ENCODE measurements around the gene DNAJB5. TPM values are rescaled to one million over a fixed set of nuclear protein-coding genes. Genes with fewer than 3 reads are reported as not detected.
A peak's percentile ranks its signal among the peaks of the same experiment; 100 is the strongest.
"Not testable (repeated sequence)": the region's sequence is repeated elsewhere in the genome, so short reads cannot be mapped to it uniquely, and the experiment has no call there.

The DNAJB5 gene
- total RNA-seq, 2 experiments from 2014 or later: 3.3 to 5.0 TPM

DNA sequence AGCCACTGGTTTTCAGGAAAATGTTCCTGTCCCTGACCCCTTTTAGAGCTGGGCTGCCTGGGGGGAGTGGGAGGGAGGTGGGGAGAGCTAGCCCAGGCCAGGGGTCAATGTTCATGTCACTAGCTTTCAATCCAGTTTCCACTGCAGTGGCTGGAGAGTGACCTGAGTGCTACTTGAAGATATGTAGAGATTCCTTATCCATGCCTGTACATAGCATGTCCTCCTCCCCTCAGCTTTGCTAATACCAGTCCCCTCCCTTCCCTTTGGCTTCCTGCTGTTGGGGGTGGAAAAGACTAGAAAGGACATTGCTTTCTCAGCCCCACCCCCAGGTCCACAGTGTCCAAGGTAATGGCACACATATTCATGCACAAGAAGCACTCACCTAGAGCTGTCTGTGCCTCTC is 7.8 kb downstream of the DNAJB5 start:
- no peak for ATAC-seq (ENCODE audit: low read depth)

DNA sequence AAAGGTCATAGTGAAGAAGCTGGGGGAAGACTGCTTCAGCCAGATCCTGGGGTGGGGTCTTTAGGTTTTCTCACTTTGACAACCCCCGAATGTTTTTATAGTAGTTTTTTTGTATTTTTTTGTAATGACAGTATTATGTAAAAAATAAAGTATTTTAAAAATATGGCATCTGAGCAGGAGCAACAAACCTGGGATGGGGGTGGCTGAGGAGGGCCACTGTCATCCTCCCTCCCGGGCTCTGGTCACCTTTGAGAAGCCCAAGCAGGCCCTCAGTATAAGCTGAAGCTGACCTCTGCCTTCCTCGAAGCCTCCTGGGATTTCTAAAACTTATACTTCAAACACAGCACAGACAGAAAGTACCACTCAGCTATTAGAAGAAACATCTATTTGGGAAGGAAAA is 8.7 kb downstream of the DNAJB5 start:
- DNase-seq (no peak), ATAC-seq (ENCODE audit: low read depth) (no peak)
- no peaks in the 10 kb centered on the region for H3K9me3 Mint-ChIP-seq
- POLR2A ChIA-PET: interaction anchor here (0.7 to 1.0 kb wide), 2 partner anchors 98 to 145 kb away, joined by 3 read pairs; no protein-coding TSS in a partner anchor
- no peak overlapping the region for H3K4me3 Mint-ChIP-seq
- no peaks in the 10 kb centered on the region for H3K27me3 Mint-ChIP-seq
- H3K27ac Mint-ChIP-seq: no peak overlapping the region
- peaks cover 7% of the 10 kb centered on the region for H3K4me1 Mint-ChIP-seq
- peaks cover 4% of the 10 kb centered on the region for H3K36me3 Mint-ChIP-seq

More for the DNA sequence above, 7.8 kb downstream of the DNAJB5 start:
- Mint-ChIP-seq H3K27ac (no peak overlapping the region), H3K4me3 (no peak overlapping the region), H3K9me3 (no peaks in the 10 kb centered on the region), H3K4me1 (peaks cover 4% of the 10 kb centered on the region), H3K36me3 (peaks cover 4% of the 10 kb centered on the region), H3K27me3 (no peaks in the 10 kb centered on the region)
- DNase-seq: no peak
- POLR2A ChIA-PET: interaction anchor here (1.0 kb wide), 1 partner anchor 97 kb away, joined by 3 read pairs; no protein-coding TSS in a partner anchor

DNA sequence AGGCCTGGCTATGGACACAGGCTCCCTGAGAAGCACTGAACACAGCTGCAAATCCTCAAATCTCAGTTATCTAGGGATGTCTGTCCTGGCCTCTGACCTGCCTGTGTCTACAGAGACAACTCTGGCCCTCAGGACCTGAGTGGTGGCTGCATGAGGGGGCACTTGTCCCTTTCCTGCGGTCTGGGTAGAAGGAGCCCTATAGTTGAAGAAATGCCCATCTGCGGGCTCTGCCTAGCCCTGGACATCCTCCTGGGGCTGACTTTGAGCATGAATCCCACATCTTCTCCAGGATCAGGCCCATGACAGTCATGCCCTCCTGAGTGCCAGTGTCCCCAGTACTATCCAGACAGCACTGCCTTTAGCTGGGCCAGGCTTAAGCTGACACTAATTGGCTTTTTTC is 10.0 kb downstream of the DNAJB5 start:
- H3K4me3 Mint-ChIP-seq: no peak overlapping the region
- no peaks in the 10 kb centered on the region for H3K27me3 Mint-ChIP-seq
- no peaks in the 10 kb centered on the region for H3K9me3 Mint-ChIP-seq
- peaks cover 4% of the 10 kb centered on the region for H3K36me3 Mint-ChIP-seq
- ATAC-seq (ENCODE audit: low read depth) (no peak), DNase-seq (no peak)
- peaks cover 3% of the 10 kb centered on the region for H3K4me1 Mint-ChIP-seq
- no peak overlapping the region for H3K27ac Mint-ChIP-seq
- POLR2A ChIA-PET: no interaction called here

DNA sequence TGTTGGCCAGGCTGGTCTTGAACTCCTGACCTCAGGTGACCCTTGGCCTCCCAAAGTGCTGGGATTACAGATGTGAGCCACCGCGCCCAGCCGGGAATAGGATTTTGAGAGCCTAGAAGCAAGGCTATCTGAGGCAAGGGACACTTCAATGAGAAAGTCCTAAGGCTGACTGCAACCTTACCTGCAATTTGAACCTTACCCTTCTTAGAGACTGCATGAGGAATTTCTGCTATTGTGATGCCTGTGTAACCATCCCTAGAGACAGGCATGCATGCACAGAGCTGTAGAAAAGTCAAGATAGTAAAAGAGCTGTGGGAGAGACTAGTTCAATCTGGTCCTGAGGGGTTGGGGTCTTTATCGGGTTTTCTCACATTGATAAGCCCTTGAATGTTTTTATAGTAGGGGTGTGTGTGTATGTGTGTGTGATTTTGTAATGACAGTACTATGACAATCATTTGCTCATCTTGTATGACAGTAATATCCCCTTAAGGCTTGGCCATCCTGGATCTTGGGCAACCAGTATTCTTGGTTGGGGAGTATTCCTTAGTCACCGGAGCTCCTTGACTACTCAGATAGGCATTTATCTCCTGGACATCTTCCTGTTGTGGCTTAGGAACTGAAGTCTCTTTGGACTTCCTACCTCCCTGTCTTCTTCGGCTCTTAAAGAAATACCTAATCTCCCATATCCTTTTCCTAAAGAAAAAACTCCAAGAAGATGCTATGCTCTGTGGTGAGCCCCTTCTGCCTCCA is 11.2 kb downstream of the DNAJB5 start:
- H3K36me3 Mint-ChIP-seq: peaks cover 4% of the 10 kb centered on the region
- POLR2A ChIA-PET: interaction anchor here (0.7 kb wide), 1 partner anchor 653 kb away, joined by 4 read pairs; no protein-coding TSS in a partner anchor
- peaks cover 3% of the 10 kb centered on the region for H3K4me1 Mint-ChIP-seq
- no peak overlapping the region for H3K4me3 Mint-ChIP-seq
- no peaks in the 10 kb centered on the region for H3K9me3 Mint-ChIP-seq
- H3K27ac Mint-ChIP-seq: no peak overlapping the region
- DNase-seq: no peak
- H3K27me3 Mint-ChIP-seq: no peaks in the 10 kb centered on the region
- no peak for ATAC-seq (ENCODE audit: low read depth)

DNA sequence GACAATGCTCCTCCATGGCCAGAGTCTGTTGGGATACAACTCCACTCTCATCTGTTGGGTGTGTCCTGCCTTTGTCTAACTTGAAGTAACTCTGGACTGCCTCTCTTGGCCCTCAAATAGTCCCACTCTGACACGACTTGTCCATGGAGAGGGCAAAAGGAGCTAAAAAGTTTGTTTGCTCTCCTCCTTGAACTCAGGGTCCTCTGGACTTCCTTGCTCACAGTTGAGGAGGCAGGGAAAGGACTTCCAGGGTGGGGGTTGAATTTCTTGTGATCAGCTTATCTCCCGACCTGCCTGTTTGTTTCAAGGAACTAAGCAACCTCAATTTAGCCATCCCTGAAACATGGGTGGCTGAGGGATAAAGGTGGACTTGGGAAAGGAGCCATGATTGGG is 11.7 kb downstream of the DNAJB5 start:
- POLR2A ChIA-PET: interaction anchor here (0.5 to 1.0 kb wide), 3 partner anchors 79 to 1384 kb away, joined by 3 to 5 read pairs (median 4); partner anchors contain the start of gene FANCG
- no peaks in the 10 kb centered on the region for H3K27me3 Mint-ChIP-seq
- no peaks in the 10 kb centered on the region for H3K9me3 Mint-ChIP-seq
- no peak overlapping the region for H3K4me3 Mint-ChIP-seq
- DNase-seq: no peak
- no peak overlapping the region for H3K27ac Mint-ChIP-seq
- peaks cover 4% of the 10 kb centered on the region for H3K36me3 Mint-ChIP-seq
- ATAC-seq (ENCODE audit: low read depth): no peak
- H3K4me1 Mint-ChIP-seq: peaks cover 3% of the 10 kb centered on the region

DNA sequence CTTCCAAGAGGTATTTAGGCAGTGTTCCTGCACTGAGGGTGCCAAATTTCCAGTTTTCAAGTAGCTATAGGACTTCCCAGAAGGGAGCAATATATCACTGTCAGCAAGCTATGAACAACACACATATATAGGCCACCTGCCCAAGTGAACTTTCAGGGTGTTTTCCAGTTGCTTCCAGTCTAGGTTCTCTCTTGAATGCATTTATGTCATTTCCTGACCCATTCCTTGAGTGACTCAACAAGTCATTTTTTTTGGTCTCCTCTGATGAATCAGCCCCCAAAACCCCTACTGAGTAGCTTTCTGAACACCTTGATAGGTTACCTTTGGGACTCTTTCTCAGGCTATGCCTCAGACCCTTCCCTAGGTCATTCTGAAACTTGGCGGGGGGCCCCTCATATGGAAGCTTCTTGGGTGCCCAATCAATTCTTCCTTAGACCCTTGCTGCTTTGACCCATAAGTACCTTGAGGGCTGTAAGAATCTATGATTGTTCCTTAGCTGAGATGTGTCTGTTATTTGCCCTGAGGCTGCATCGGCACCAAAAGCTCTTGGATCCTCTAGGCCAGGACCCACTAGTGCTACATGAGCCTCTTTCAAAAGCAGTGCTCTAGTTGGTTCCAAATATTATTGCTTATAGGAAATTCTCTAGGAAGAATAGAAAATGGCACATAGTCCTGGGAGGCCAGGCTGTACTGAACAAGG is 12.4 kb downstream of the DNAJB5 start:
- no peak overlapping the region for H3K27ac Mint-ChIP-seq
- no peaks in the 10 kb centered on the region for H3K9me3 Mint-ChIP-seq
- peaks cover 2% of the 10 kb centered on the region for H3K36me3 Mint-ChIP-seq
- no peaks in the 10 kb centered on the region for H3K27me3 Mint-ChIP-seq
- H3K4me3 Mint-ChIP-seq: no peak overlapping the region
- DNase-seq: no peak
- H3K4me1 Mint-ChIP-seq: peaks cover 3% of the 10 kb centered on the region
- peak; percentile 39 for ATAC-seq (ENCODE audit: low read depth)
- POLR2A ChIA-PET: interaction anchor here (0.5 to 1.0 kb wide), 3 partner anchors 12 to 1383 kb away, joined by 3 to 5 read pairs (median 3); partner anchors contain the start of genes DNAJB5 and FANCG

DNA sequence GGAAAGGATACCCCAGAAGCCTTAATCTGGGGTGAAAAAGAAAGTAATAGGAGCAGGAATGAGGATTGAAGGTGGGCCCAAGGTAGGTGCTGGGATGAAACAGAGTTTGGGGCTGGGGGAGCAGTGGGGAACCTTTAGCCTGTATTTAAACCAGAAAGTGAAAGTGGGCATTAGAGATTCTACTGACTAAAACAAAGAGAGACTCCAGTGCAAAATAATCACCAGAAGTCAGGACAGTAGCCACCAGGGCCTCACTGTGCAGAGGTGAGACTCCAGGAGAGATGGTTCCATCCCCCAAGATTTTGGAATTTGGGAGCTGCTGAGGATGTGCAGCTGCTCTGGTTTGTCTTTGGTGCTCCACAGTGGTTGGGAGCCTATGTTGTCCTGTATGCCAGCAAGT is 13.1 kb downstream of the DNAJB5 start:
- H3K27me3 Mint-ChIP-seq: no peaks in the 10 kb centered on the region
- H3K9me3 Mint-ChIP-seq: no peaks in the 10 kb centered on the region
- POLR2A ChIA-PET: interaction anchor here (1.0 kb wide), 1 partner anchor 13 kb away, joined by 3 read pairs; the partner anchor contains the start of gene DNAJB5
- peaks cover 3% of the 10 kb centered on the region for H3K4me1 Mint-ChIP-seq
- no peak overlapping the region for H3K4me3 Mint-ChIP-seq
- ATAC-seq (ENCODE audit: low read depth) (no peak), DNase-seq (no peak)
- no peaks in the 10 kb centered on the region for H3K36me3 Mint-ChIP-seq
- no peak overlapping the region for H3K27ac Mint-ChIP-seq

DNA sequence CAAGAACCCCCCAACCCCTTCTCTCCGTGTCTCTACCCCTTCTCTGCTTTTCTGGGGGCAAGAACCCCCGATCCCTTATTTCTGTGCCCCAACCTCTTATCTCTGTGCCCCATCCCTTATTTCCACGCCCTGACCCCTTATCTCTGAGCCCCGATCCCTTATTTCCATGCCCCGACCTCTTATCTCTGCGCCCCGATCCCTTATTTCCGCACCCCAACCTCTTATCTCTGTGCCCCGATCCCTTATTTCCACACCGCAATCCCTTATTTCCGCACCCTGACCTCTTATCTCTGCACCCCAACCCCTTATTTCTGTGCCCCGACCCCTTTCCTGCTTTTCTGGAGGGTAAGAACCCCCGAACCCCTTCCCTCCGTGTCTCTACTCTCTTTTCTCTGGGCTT is 14.8 kb downstream of the DNAJB5 start:
- DNase-seq; ATAC-seq (ENCODE audit: low read depth); H3K9me3 Mint-ChIP-seq; H3K4me3 Mint-ChIP-seq; POLR2A ChIA-PET; H3K27ac Mint-ChIP-seq; H3K27me3 Mint-ChIP-seq; H3K4me1 Mint-ChIP-seq; H3K36me3 Mint-ChIP-seq: not testable (repeated sequence)

DNA sequence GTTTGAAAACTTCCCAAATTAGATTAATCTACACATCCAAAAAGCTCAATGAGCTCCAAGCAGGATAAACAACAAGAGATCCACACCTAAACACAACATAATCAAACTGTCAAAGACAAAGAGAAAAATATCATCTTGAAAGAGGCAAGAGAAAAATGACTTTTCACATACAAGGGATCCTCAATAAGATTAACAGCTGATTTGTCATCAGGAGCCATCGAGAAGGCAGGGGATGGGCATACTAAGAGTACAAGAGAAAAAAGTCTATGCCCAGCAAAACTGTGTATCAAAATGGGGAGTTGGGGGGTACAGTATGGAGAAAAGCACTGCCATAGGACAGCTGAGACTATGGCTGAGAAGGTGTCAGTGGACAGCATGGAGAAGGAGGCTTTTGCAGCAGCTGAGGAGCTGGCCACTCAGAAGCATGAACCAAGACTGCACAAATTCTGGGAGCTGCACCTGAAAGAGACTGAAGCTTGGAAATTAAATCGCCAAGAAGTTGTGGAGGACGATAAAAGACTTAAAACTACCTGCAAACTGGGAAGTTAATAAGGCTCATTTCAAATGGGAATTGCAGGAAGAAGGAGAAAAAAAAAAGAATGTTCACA is 20.9 kb downstream of the DNAJB5 start:
- POLR2A ChIA-PET: no interaction called here
- H3K27ac Mint-ChIP-seq: no peak overlapping the region

DNA sequence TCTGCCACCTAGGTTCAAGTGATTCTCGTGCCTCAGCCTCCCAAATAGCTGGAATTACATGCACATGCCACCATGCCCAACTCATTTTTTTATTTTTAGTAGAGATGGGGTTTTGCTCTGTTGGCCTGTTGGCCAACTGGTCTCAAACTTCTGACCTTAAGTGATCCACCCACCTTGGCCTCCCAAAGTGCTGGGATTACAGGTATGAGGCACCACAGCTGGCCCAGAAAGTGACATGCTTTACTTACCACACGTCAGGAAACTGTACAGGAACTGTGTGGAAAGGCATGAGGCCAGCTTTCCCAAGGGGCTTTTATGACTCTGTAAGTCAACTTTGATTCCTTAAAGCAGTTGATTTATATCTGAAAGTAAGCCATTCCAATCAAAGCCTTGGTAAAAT is 25.0 kb downstream of the DNAJB5 start:
- POLR2A ChIA-PET: no interaction called here
- Mint-ChIP-seq H3K4me3 (no peak overlapping the region), H3K9me3 (peaks cover 7% of the 10 kb centered on the region), H3K36me3 (peaks cover 24% of the 10 kb centered on the region), H3K27me3 (no peaks in the 10 kb centered on the region), H3K4me1 (peaks cover 2% of the 10 kb centered on the region), H3K27ac (no peak overlapping the region)
- ATAC-seq (ENCODE audit: low read depth) (no peak), DNase-seq (no peak)

More for the DNA sequence above, 20.9 kb downstream of the DNAJB5 start:
- Mint-ChIP-seq H3K36me3 (peaks cover 21% of the 10 kb centered on the region), H3K9me3 (peaks cover 6% of the 10 kb centered on the region), H3K4me1 (peaks cover 2% of the 10 kb centered on the region), H3K27me3 (no peaks in the 10 kb centered on the region), H3K4me3 (no peak overlapping the region)
- DNase-seq: no peak
- no peak for ATAC-seq (ENCODE audit: low read depth)

DNA sequence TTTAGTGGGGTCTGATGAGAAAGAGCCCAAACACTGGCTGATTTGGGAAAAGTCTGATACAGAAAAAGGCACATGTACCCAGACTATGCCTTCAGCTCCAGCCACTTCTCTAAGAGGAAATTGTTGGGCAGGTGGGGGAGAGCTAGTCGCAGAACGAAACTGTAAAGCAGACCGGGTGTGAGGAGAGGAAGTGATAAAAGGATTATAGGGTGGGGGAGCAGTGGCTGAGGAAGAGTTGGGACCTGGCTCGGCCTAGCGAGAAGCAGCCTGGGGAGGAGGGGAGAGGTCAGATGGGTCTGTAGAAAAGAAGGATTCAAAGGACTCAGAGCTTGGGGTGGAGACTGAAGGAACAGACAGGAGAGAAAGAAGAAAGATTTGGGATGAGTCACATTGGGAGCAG is 33.9 kb downstream of the DNAJB5 start:
- POLR2A ChIA-PET; DNase-seq; ATAC-seq (ENCODE audit: low read depth); H3K27me3 Mint-ChIP-seq; H3K4me1 Mint-ChIP-seq; H3K36me3 Mint-ChIP-seq; H3K9me3 Mint-ChIP-seq: not testable (repeated sequence)
- peak overlapping the region; percentile 23 for H3K27ac Mint-ChIP-seq
- H3K4me3 Mint-ChIP-seq: peak overlapping the region; percentile 28

DNA sequence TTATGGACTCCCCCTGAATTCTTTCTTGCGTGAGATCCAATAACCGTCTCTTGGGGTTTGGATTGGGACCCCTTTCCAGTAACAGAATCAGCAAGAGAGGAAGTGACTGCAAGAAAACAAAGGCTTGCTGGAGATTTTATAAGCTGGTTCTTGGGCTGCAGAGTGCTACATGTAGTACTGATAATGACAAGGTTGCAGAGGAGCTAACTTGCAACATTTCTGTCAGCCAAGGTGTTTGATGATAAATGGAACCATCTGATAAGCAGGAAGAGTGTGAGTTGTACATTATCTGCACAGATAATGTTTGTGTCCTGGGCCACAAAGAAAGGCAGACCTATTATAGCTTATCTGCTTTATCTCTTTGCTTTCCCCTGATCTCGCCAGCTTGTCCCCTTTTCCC is 37.1 kb downstream of the DNAJB5 start:
- H3K4me1 Mint-ChIP-seq: peaks cover 8% of the 10 kb centered on the region
- H3K4me3 Mint-ChIP-seq: no peak overlapping the region
- ATAC-seq (ENCODE audit: low read depth) (no peak), DNase-seq (no peak)
- no peaks in the 10 kb centered on the region for H3K27me3 Mint-ChIP-seq
- POLR2A ChIA-PET: no interaction called here
- H3K9me3 Mint-ChIP-seq: no peaks in the 10 kb centered on the region
- no peak overlapping the region for H3K27ac Mint-ChIP-seq
- peaks cover 4% of the 10 kb centered on the region for H3K36me3 Mint-ChIP-seq

DNA sequence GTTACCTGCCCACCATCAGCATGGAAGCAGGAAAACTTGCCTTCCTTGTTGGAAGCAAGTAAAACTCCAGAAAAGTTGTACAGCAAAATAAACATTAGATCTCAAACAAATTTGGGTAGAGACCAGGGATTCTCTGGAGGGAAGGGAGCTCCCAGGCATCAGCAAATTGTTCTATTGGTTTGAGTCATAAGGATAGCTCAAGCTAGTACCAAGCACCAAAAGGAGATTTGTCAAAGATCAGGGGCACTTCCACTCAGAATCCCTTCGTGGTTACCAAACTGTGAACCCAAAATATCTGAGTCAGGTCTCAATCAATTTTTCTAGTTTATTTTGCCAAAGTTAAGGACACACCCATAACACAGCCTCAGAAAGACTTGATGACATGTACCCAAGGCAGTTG is 37.8 kb downstream of the DNAJB5 start:
- H3K4me1 Mint-ChIP-seq: peaks cover 8% of the 10 kb centered on the region
- H3K9me3 Mint-ChIP-seq: no peaks in the 10 kb centered on the region
- ATAC-seq (ENCODE audit: low read depth): no peak
- peaks cover 4% of the 10 kb centered on the region for H3K36me3 Mint-ChIP-seq
- H3K27me3 Mint-ChIP-seq: no peaks in the 10 kb centered on the region
- no peak overlapping the region for H3K4me3 Mint-ChIP-seq
- DNase-seq: no peak
- POLR2A ChIA-PET: no interaction called here
- H3K27ac Mint-ChIP-seq: no peak overlapping the region
